ENCODE data around the gene QKI. TPM values are rescaled to one million over a fixed set of nuclear protein-coding genes. Genes with fewer than 3 reads are reported as not detected.

QKI gene
- total RNA-seq, 2 donors from 2014 or later = 9.1 to 28.0 TPM

GRCh38 chr6:163370464-163371117, 43.9 kb upstream of the QKI start:
- Histone ChIP-seq H3K27me3 (no peaks in the 10 kb centered on the region), H3K9ac (ENCODE audit: low read depth in 2 of 2, low read length in 2 of 2) (no peak overlapping the region), H3K4me1 (no peaks in the 10 kb centered on the region), H3K9me3 (no peaks in the 10 kb centered on the region), H3K36me3 (no peaks in the 10 kb centered on the region), H3K4me3 (no peak overlapping the region), H3K27ac (no peak overlapping the region)
- intact Hi-C loops (cut with DNase I) = no loop called here
- no peak for TF ChIP-seq CTCF (IDR thresholded peaks at IDR 0.05)
- no peak for DNase-seq

- intact Hi-C loops (cut with DNase I) = no loop called here
- no peaks in the 10 kb centered on the region for H3K27me3 ChIP-seq
Observed at GRCh38 chr6:163371129-163371528, 43.4 kb upstream of the QKI start.

GRCh38 chr6:163373240-163373639, 41.3 kb upstream of the QKI start:
- intact Hi-C loops (cut with DNase I) = no loop called here
- DNase-seq = no peak
- Histone ChIP-seq H3K36me3 (no peaks in the 10 kb centered on the region), H3K4me1 (no peaks in the 10 kb centered on the region), H3K27me3 (no peaks in the 10 kb centered on the region), H3K27ac (no peak overlapping the region), H3K9me3 (no peaks in the 10 kb centered on the region), H3K9ac (ENCODE audit: low read depth in 2 of 2, low read length in 2 of 2) (no peak overlapping the region), H3K4me3 (no peak overlapping the region)
- TF ChIP-seq CTCF (IDR thresholded peaks at IDR 0.05) = no peak

More at GRCh38 chr6:163371129-163371528, 43.4 kb upstream of the QKI start:
- Histone ChIP-seq H3K9ac (ENCODE audit: low read depth in 2 of 2, low read length in 2 of 2) (no peak overlapping the region), H3K27ac (no peak overlapping the region), H3K36me3 (no peaks in the 10 kb centered on the region), H3K4me1 (no peaks in the 10 kb centered on the region), H3K4me3 (no peak overlapping the region), H3K9me3 (no peaks in the 10 kb centered on the region)
- DNase-seq = no peak
- TF ChIP-seq CTCF (IDR thresholded peaks at IDR 0.05) = no peak

- intact Hi-C loops (cut with DNase I) = no loop called here
- TF ChIP-seq CTCF (IDR thresholded peaks at IDR 0.05) = no peak
- H3K4me1 ChIP-seq = no peaks in the 10 kb centered on the region
- no peak overlapping the region for H3K4me3 ChIP-seq
- no peak overlapping the region for H3K9ac ChIP-seq (ENCODE audit: low read depth in 2 of 2, low read length in 2 of 2)
- no peaks in the 10 kb centered on the region for H3K36me3 ChIP-seq
- H3K27me3 ChIP-seq = no peaks in the 10 kb centered on the region
- no peaks in the 10 kb centered on the region for H3K9me3 ChIP-seq
- H3K27ac ChIP-seq = no peak overlapping the region
- no peak for DNase-seq
Observed at GRCh38 chr6:163375361-163375760, 39.2 kb upstream of the QKI start.

- Histone ChIP-seq H3K27me3 (no peaks in the 10 kb centered on the region), H3K4me3 (no peak overlapping the region), H3K9ac (ENCODE audit: low read depth in 2 of 2, low read length in 2 of 2) (no peak overlapping the region), H3K9me3 (no peaks in the 10 kb centered on the region), H3K36me3 (no peaks in the 10 kb centered on the region), H3K27ac (no peak overlapping the region), H3K4me1 (no peaks in the 10 kb centered on the region)
- DNase-seq = no peak
- intact Hi-C loops (cut with DNase I) = no loop called here
- no peak for TF ChIP-seq CTCF (IDR thresholded peaks at IDR 0.05)
Observed at GRCh38 chr6:163376187-163376586, 38.3 kb upstream of the QKI start.

Measured in colonic mucosa (tissue), 4 donors.